Right lobe of liver (tissue), 4 donors: ENCODE measurements around the gene APOL2.

Experiments
- POLR2A ChIP-seq: fragments of 450-650 bp; IDR thresholded peaks from one replicate; pipeline ENCODE4 v1.6.1; 2017; ENCODE audit warnings: antibody characterized with exemption, mild to moderate bottlenecking
- TF ChIP-seq, protein P1 (sequence below), 4 donors: fragments of 200-600 bp in 3 of 4; fragments of 450-650 bp in 1 of 4; IDR thresholded peaks; one replicate each; pipeline versions ENCODE4 v1.5.1 to v1.8.0; 2016 to 2022; ENCODE audit warnings: antibody characterized with exemption in 4 of 4, mild to moderate bottlenecking in 2 of 4
- donor health status: DM: no; HTN: no; CAD: no.
- donor health status: DM: no; HTN: no; CAD: no.
- donor health status: DM: no; HTN: yes; CAD: no.

DNA sequence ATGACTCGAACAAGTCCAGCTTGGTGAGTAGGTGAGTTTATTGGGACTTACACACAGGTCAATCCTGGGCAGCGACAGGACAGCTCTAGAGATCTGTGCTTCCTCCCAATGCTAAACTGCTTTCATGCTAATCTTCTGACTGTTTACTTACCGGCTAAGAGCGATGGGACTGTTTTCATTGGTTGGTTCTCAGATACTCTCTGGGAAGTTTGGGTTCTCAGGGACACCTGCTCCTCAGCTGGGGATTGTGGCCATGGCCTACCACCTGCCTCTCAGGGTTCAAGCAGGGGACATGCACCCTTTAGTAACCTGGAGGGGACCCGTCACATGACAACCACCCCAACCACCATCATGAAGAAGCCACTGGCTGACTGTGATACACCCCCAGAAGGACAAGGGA is 13.1 kb downstream of the APOL2 start:
- TF ChIP-seq POLR2A, result no peak
- TF ChIP-seq, protein P1, sequence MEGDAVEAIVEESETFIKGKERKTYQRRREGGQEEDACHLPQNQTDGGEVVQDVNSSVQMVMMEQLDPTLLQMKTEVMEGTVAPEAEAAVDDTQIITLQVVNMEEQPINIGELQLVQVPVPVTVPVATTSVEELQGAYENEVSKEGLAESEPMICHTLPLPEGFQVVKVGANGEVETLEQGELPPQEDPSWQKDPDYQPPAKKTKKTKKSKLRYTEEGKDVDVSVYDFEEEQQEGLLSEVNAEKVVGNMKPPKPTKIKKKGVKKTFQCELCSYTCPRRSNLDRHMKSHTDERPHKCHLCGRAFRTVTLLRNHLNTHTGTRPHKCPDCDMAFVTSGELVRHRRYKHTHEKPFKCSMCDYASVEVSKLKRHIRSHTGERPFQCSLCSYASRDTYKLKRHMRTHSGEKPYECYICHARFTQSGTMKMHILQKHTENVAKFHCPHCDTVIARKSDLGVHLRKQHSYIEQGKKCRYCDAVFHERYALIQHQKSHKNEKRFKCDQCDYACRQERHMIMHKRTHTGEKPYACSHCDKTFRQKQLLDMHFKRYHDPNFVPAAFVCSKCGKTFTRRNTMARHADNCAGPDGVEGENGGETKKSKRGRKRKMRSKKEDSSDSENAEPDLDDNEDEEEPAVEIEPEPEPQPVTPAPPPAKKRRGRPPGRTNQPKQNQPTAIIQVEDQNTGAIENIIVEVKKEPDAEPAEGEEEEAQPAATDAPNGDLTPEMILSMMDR (IDR thresholded peaks at IDR 0.05), result no peak
